NOMO-1 treated with dmso at 0.1 percent for 144 hours (cell line): ENCODE measurements around the gene HRH3.

Experiments
- DNase-seq: peaks from one replicate; lab custom pipeline; 2025; ENCODE audit not compliant: unreplicated experiment; lab: John Stamatoyannopoulos, UW

The HRH3 gene

GRCh38 chr20:62219992-62220665 lies at the start of gene HRH3:
Gene HRH3 (minus strand): TSS chr20:62220278. CDS start chr20:62219970, 308 bp downstream.
- DNase-seq, result no peak

- no peak for DNase-seq
These were observed 49.8 kb upstream of the HRH3 start for GRCh38 chr20:62269871-62270270.

- DNase-seq, result no peak
These were observed 49.3 kb upstream of the HRH3 start for GRCh38 chr20:62269378-62269777.

GRCh38 chr20:62268228-62268900 lies 48.3 kb upstream of the HRH3 start:
- DNase-seq, result no peak

GRCh38 chr20:62267543-62267942 lies 47.5 kb upstream of the HRH3 start:
- no peak for DNase-seq

GRCh38 chr20:62266851-62267250 lies 46.8 kb upstream of the HRH3 start:
- DNase-seq, result no peak

GRCh38 chr20:62266340-62266739 lies 46.3 kb upstream of the HRH3 start:
- no peak for DNase-seq

GRCh38 chr20:62265365-62265764 lies 45.3 kb upstream of the HRH3 start:
- no peak for DNase-seq

- DNase-seq, result no peak
These were observed 43.3 kb upstream of the HRH3 start for GRCh38 chr20:62263396-62263795.

GRCh38 chr20:62262064-62262463 lies 42.0 kb upstream of the HRH3 start:
- DNase-seq, result no peak

GRCh38 chr20:62259294-62259565 lies 39.2 kb upstream of the HRH3 start:
- DNase-seq, result no peak

- no peak for DNase-seq
These were observed 38.6 kb upstream of the HRH3 start for GRCh38 chr20:62258499-62259293.

GRCh38 chr20:62255976-62256375 lies 35.9 kb upstream of the HRH3 start:
- no peak for DNase-seq

GRCh38 chr20:62254021-62254724 lies 34.1 kb upstream of the HRH3 start:
- DNase-seq, result no peak

GRCh38 chr20:62253398-62253797 lies 33.3 kb upstream of the HRH3 start:
- no peak for DNase-seq

- DNase-seq, result no peak
These were observed 32.4 kb upstream of the HRH3 start for GRCh38 chr20:62252342-62252966.

- no peak for DNase-seq
These were observed 28.9 kb upstream of the HRH3 start for GRCh38 chr20:62248890-62249560.

GRCh38 chr20:62246872-62247652 lies 27.0 kb upstream of the HRH3 start:
- no peak for DNase-seq

GRCh38 chr20:62246431-62246830 lies 26.4 kb upstream of the HRH3 start:
- no peak for DNase-seq

GRCh38 chr20:62245911-62246280 lies 25.8 kb upstream of the HRH3 start:
- no peak for DNase-seq
